Peyer's patch (tissue), 4 donors: ENCODE measurements around the gene UBR3.
"Not testable (repeated sequence)": the region's sequence is repeated elsewhere in the genome, so short reads cannot be mapped to it uniquely, and the experiment has no call there.

ENCODE experiments used
- POLR2A ChIP-seq, 2 donors: fragments of 450-650 bp; IDR thresholded peaks; one replicate each; pipeline ENCODE4 v1.5.1; 2017; ENCODE audit warnings: antibody characterized with exemption in 2 of 2, mild to moderate bottlenecking in 2 of 2, moderate library complexity in 2 of 2
- TF ChIP-seq, protein P1 (sequence below), 6 experiments: fragments of 450-650 bp in 4 of 6; fragments of 200-600 bp in 2 of 6; sonication (generic) in 1 of 6; IDR thresholded peaks; one replicate each; pipeline ENCODE4 v1.5.1; 2017 to 2019; ENCODE audit warnings: antibody characterized with exemption in 6 of 6, mild to moderate bottlenecking in 3 of 6, moderate library complexity in 1 of 6

DNA sequence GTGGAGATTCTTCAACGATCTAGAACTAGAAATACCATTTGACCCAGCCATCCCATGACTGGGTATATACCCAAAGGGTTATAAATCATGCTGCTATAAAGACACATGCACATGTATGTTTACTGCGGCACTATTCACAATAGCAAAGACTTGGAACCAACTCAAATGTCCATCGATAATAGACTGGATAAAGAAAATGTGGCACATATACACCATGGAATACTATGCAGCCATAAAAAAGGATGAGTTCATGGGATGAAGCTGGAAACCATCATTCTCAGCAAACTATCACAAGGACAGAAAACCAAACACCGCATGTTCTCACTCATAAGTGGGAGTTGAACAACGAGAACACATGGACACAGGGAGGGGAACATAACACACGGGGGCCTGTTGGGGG lies 9.9 kb upstream of the UBR3 start:
- TF ChIP-seq, protein P1, sequence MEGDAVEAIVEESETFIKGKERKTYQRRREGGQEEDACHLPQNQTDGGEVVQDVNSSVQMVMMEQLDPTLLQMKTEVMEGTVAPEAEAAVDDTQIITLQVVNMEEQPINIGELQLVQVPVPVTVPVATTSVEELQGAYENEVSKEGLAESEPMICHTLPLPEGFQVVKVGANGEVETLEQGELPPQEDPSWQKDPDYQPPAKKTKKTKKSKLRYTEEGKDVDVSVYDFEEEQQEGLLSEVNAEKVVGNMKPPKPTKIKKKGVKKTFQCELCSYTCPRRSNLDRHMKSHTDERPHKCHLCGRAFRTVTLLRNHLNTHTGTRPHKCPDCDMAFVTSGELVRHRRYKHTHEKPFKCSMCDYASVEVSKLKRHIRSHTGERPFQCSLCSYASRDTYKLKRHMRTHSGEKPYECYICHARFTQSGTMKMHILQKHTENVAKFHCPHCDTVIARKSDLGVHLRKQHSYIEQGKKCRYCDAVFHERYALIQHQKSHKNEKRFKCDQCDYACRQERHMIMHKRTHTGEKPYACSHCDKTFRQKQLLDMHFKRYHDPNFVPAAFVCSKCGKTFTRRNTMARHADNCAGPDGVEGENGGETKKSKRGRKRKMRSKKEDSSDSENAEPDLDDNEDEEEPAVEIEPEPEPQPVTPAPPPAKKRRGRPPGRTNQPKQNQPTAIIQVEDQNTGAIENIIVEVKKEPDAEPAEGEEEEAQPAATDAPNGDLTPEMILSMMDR (IDR thresholded peaks at IDR 0.05) = not testable (repeated sequence)
- TF ChIP-seq POLR2A (IDR thresholded peaks at IDR 0.05) = not testable (repeated sequence)
